HG03280 (cell line): Measurements from ENCODE around the gene NOLC1.

Source experiments
- ATAC-seq: cut with Tn5 transposase; IDR thresholded peaks from one replicate; pipeline ENCODE4 v1.9.1; 2021; ENCODE audit warnings: mild to moderate bottlenecking, moderate library complexity; ENCODE audit not compliant: unreplicated experiment

The NOLC1 gene

GRCh38 chr10:102121739-102122372, 30.3 kb upstream of the NOLC1 start:
- no peak for ATAC-seq

GRCh38 chr10:102122450-102122849, 29.7 kb upstream of the NOLC1 start:
- ATAC-seq: no peak

GRCh38 chr10:102123223-102123622, 29.0 kb upstream of the NOLC1 start:
- no peak for ATAC-seq

GRCh38 chr10:102131286-102132170, 20.7 kb upstream of the NOLC1 start:
- ATAC-seq: no peak

- ATAC-seq: no peak
These were observed 20.0 kb upstream of the NOLC1 start for GRCh38 chr10:102132193-102132562.

GRCh38 chr10:102132563-102133372, 19.4 kb upstream of the NOLC1 start, which contains the start of gene PPRC1:
PPRC1 (plus strand) TSS chr10:102133040; CDS start chr10:102133069, 29 bp downstream.
- peak; percentile 93 for ATAC-seq

GRCh38 chr10:102133373-102134195, 18.6 kb upstream of the NOLC1 start:
- peak; percentile 11 for ATAC-seq

GRCh38 chr10:102134416-102134815, 17.8 kb upstream of the NOLC1 start:
- ATAC-seq: no peak

GRCh38 chr10:102135956-102136526, 16.1 kb upstream of the NOLC1 start:
- ATAC-seq: no peak

GRCh38 chr10:102139281-102140110, 12.7 kb upstream of the NOLC1 start:
- no peak for ATAC-seq

- ATAC-seq: no peak
These were observed 12.0 kb upstream of the NOLC1 start for GRCh38 chr10:102140218-102140617.

- no peak for ATAC-seq
These were observed 11.2 kb upstream of the NOLC1 start for GRCh38 chr10:102140913-102141540.

GRCh38 chr10:102141583-102142107, 10.5 kb upstream of the NOLC1 start:
- ATAC-seq: no peak

- ATAC-seq: no peak
These were observed 5.2 kb upstream of the NOLC1 start for GRCh38 chr10:102146971-102147428.

- ATAC-seq: no peak
These were observed 4.6 kb upstream of the NOLC1 start for GRCh38 chr10:102147561-102147960.

- ATAC-seq: no peak
These were observed 3.9 kb upstream of the NOLC1 start for GRCh38 chr10:102148275-102148674.

- ATAC-seq: no peak
These were observed 1.0 kb upstream of the NOLC1 start for GRCh38 chr10:102150970-102151773.

- ATAC-seq: peak; percentile 20
These were observed 329 bp downstream of the NOLC1 start for GRCh38 chr10:102152545-102152890.
